Cardiac muscle cell (in vitro differentiated cells and primary cell): Measurements from ENCODE around the gene CD48. TPM values are rescaled to one million over a fixed set of nuclear protein-coding genes. Genes with fewer than 3 reads are reported as not detected.

Experiments
- DNase-seq, 2 donors: peaks; one replicate each; pipeline versions ENCODE4 v3.0.0 to v3.0.0-alpha.2; 2010 to 2017; ENCODE audit warnings: low read depth in 1 of 2, low spot score in 1 of 2
- H3K27ac ChIP-seq: fragments of 200-600 bp; sonication (generic); 2 replicates; pipeline ENCODE4 v1.5.1; 2016
- H3K27me3 ChIP-seq: fragments of 200-600 bp; sonication (generic); 2 replicates; pipeline ENCODE4 v1.6.0; 2016; ENCODE audit warnings: control low read depth
- H3K36me3 ChIP-seq: fragments of 200-600 bp; sonication (generic); 2 replicates; pipeline ENCODE4 v1.5.1; 2016; ENCODE audit warnings: control low read depth
- H3K4me1 ChIP-seq: fragments of 200-600 bp; sonication (generic); 2 replicates; pipeline ENCODE4 v1.8.1; 2017; ENCODE audit warnings: low read depth, mild to moderate bottlenecking, mixed run types
- H3K4me3 ChIP-seq: fragments of 200-600 bp; sonication (generic); 2 replicates; pipeline ENCODE4 v1.5.1; 2016; ENCODE audit warnings: mild to moderate bottlenecking
- H3K9me3 ChIP-seq: fragments of 200-600 bp; sonication (generic); 2 replicates; pipeline ENCODE4 v1.5.1; 2017; ENCODE audit warnings: low read depth, mild to moderate bottlenecking, control low read depth
- polyA plus RNA-seq: library from polyadenylated mRNA; unstranded; fragments of >200 nt; fragmentation: Nextera tagmentation; extraction: Ambion mirVana; gene quantifications from 2 replicates; pipeline ENCODE4 v1.2.1, GENCODE V29; 2016
- total RNA-seq: library from RNA; depleted of rRNA; stranded (reverse); fragments of >200 nt; gene quantifications from 2 replicates; pipeline ENCODE4 v1.2.3, GENCODE V29; 2016
- TF ChIP-seq, protein P1 (sequence below): IDR thresholded peaks from 2 replicates; pipeline ENCODE4 v1.5.1; 2012; ENCODE audit warnings: low read depth, mild to moderate bottlenecking, low read length

The CD48 gene
- total and polyA plus RNA-seq, 2 experiments from 2014 or later = not detected

DNA sequence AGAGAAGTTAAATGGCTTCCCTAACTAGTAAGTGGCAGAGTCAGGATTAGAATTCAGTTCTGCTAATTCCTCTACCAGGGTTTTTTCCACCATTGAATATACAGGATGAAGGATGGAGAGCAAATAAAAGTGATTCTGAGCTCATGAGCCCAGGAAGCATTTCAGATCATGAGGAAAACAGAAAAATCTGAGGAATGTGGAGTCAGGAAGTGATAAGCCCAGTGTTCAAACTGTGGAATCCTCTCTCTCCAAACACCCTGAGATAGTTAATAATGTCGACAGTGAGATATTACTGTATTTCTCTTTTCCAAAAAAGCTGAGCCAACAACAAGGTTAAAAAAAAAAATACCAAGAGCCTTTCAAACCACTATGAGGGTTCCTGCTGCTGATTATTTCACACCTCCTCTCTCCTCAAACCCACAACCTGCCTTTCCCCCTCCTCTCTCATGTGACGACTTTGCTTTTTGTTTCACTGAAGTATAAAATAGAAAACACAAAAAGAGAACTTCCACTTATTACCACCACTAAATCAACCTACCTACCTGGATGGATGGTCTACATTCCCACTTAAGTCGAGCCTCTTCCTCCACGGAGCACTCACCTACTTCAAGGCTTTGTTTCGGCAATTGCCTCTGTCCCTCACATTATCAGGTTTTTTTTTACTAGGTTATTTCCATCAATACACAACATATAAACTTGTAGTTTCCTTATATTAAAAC, 73.6 kb downstream of the CD48 start:
- TF ChIP-seq, protein P1, sequence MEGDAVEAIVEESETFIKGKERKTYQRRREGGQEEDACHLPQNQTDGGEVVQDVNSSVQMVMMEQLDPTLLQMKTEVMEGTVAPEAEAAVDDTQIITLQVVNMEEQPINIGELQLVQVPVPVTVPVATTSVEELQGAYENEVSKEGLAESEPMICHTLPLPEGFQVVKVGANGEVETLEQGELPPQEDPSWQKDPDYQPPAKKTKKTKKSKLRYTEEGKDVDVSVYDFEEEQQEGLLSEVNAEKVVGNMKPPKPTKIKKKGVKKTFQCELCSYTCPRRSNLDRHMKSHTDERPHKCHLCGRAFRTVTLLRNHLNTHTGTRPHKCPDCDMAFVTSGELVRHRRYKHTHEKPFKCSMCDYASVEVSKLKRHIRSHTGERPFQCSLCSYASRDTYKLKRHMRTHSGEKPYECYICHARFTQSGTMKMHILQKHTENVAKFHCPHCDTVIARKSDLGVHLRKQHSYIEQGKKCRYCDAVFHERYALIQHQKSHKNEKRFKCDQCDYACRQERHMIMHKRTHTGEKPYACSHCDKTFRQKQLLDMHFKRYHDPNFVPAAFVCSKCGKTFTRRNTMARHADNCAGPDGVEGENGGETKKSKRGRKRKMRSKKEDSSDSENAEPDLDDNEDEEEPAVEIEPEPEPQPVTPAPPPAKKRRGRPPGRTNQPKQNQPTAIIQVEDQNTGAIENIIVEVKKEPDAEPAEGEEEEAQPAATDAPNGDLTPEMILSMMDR = no peak
- H3K4me1 ChIP-seq = peaks cover 10% of the 10 kb centered on the region
- no peaks in the 10 kb centered on the region for H3K9me3 ChIP-seq
- H3K27ac ChIP-seq = no peak overlapping the region
- H3K4me3 ChIP-seq = no peak overlapping the region
- peak in 1 of 2 donors; percentile 58 for DNase-seq
- H3K36me3 ChIP-seq = no peaks in the 10 kb centered on the region
- H3K27me3 ChIP-seq = no peaks in the 10 kb centered on the region

DNA sequence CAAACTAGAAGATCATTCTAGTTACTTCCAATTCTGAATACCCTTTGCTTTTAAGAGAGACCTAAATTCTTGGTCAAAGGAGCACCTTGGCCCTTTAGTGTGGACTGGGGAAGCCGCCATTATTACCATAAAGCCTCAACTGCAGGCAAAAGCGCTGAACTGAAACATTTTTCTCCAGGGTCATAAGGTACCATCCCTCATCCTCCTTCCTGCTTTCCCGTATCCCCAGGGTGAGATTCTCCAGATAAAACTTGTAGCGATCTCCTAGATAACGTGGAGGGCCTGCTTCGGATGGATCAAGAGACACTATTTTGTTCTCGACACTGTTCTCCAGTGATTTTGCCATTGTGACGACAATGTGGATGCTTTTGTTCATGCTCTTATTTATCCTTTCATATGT, 74.6 kb downstream of the CD48 start:
- Histone ChIP-seq H3K9me3 (no peaks in the 10 kb centered on the region), H3K36me3 (no peaks in the 10 kb centered on the region), H3K4me1 (peaks cover 10% of the 10 kb centered on the region), H3K27ac (no peak overlapping the region), H3K27me3 (no peaks in the 10 kb centered on the region), H3K4me3 (no peak overlapping the region)
- TF ChIP-seq, protein P1 = no peak
- no peak for DNase-seq

DNA sequence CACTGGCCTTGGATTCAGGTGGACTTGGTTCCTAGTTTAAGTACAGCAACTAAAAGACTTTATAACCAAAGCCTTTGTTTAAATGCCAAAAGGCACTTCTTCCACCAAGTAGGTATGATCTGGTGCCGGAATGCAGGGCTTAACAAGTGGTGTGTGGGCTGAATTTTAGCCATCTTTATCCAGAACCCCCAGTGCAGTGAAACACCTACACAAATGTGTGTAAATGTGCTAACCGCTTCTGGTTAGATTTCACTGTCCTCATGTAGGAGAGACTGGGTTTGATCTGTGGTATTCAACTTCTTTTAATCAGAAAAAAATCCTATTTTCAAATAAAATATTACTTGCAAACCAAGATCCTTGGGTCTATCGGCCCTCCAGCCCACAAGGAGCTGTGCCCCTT, 75.1 kb downstream of the CD48 start:
- no peaks in the 10 kb centered on the region for H3K36me3 ChIP-seq
- no peak for DNase-seq

DNA sequence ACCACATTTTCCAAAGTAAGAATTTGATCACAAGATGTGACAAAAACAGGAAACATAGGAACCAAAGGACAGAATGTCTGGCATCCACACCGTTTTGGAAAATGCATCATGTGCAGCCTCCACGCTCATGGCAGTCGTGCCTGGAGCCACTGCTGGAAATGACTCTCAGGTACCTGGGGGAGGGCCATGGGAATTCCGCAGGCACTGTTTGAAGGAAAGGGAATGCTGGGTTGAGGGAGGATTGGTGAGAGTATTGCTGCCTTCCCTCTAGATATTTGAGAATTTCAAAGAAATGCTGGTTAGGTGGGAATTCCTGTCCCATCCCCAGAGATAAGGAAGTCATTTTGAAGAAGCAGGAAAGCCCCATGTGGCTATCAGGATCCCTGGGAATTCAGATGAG, 75.5 kb downstream of the CD48 start:
- no peak overlapping the region for H3K27ac ChIP-seq
- TF ChIP-seq, protein P1 = no peak
- peaks cover 10% of the 10 kb centered on the region for H3K4me1 ChIP-seq
- no peak overlapping the region for H3K4me3 ChIP-seq
- no peaks in the 10 kb centered on the region for H3K36me3 ChIP-seq
- H3K27me3 ChIP-seq = no peaks in the 10 kb centered on the region
- no peaks in the 10 kb centered on the region for H3K9me3 ChIP-seq
- DNase-seq = no peak

More for the DNA sequence above, 75.1 kb downstream of the CD48 start:
- TF ChIP-seq, protein P1 = no peak
- Histone ChIP-seq H3K4me1 (peaks cover 10% of the 10 kb centered on the region), H3K4me3 (no peak overlapping the region), H3K9me3 (no peaks in the 10 kb centered on the region), H3K27ac (no peak overlapping the region), H3K27me3 (no peaks in the 10 kb centered on the region)

DNA sequence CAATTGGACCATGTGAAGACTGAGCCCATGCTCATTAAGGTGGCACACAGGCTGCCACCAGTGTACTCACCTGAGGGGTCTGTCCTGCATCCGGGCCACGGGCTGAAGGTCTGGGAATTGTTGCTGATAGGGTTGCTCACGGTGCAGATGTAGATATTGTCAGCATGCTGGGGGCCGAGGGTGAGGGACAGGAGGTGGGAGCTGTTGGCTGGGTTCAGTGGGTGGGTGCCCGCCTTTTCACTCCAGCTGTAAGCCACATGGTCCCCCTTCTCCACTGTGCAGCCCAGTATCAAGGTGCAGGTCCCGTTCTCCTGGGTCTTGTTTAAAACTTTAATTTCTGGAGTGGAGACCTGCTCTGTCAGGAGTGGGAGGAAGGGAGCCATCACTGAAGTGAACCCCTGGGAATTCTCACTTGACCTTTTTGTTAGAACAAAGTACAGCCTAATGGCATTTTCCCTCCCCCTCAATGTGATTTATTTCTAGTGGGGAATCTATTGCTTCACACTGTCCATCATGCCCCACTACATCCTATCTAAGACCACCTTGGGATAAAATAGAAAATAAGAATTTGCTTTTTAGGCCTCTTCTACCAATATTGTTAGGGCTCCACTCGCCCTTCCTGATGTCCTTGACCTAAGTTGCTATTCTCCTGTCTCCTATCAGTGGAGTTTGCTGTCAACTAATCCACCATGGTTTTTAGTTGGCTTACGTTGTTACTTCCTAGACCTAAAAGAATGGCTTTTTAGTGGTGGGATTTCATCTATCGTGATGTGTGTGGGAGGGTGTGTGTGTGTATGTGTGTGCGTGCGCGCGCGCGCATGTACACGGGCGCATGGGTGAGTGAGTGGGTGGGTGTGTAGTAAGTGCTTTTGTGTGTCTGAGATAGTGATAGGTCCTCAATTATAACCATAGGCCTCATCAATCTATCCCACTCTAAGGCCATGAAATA, 76.8 kb downstream of the CD48 start:
- Histone ChIP-seq H3K9me3 (no peaks in the 10 kb centered on the region), H3K27ac (no peak overlapping the region), H3K27me3 (no peaks in the 10 kb centered on the region), H3K36me3 (no peaks in the 10 kb centered on the region), H3K4me1 (peaks cover 9% of the 10 kb centered on the region), H3K4me3 (no peak overlapping the region)
- TF ChIP-seq, protein P1 = no peak
- DNase-seq = no peak
